H9 (cell line): ENCODE results near the gene DTNB. TPM values are rescaled to one million over a fixed set of nuclear protein-coding genes. Genes with fewer than 3 reads are reported as not detected.

Experiments used
- DNase-seq: peaks from one replicate; pipeline ENCODE4 v3.0.0-alpha.2; 2017
- H2AFZ ChIP-seq: one replicate; pipeline ENCODE4 v1.6.1; 2013; ENCODE audit warnings: mild to moderate bottlenecking, low read length, control low read depth, moderate library complexity
- H2AK5ac ChIP-seq: 2 replicates; pipeline ENCODE4 v1.6.1; 2013; ENCODE audit warnings: low read length, control low read depth, mixed read lengths; ENCODE audit not compliant: insufficient read length
- H2BK120ac ChIP-seq: one replicate; pipeline ENCODE4 v1.6.1; 2013; ENCODE audit warnings: low read depth, mild to moderate bottlenecking, low read length, control low read depth, inconsistent platforms; ENCODE audit not compliant: poor library complexity, severe bottlenecking
- H2BK12ac ChIP-seq: 2 replicates; pipeline ENCODE4 v1.6.1; 2013; ENCODE audit warnings: low read length, control low read depth, mixed read lengths, low read depth; ENCODE audit not compliant: insufficient read length
- H2BK15ac ChIP-seq: 2 replicates; pipeline ENCODE4 v1.6.1; 2013; ENCODE audit warnings: low read depth, low read length, control low read depth
- H2BK20ac ChIP-seq: one replicate; pipeline ENCODE4 v1.6.1; 2013; ENCODE audit warnings: low read depth, mild to moderate bottlenecking, low read length, control low read depth, inconsistent platforms; ENCODE audit not compliant: poor library complexity, severe bottlenecking
- H2BK5ac ChIP-seq: 2 replicates; pipeline ENCODE4 v1.6.1; 2013; ENCODE audit warnings: low read length, control low read depth, mixed read lengths; ENCODE audit not compliant: insufficient read length
- H3K14ac ChIP-seq: 2 replicates; pipeline ENCODE4 v1.6.1; 2013; ENCODE audit warnings: low read length, control low read depth; ENCODE audit not compliant: insufficient read depth
- H3K18ac ChIP-seq: 2 replicates; pipeline ENCODE4 v1.6.1; 2013; ENCODE audit warnings: low read depth, mild to moderate bottlenecking, mixed read lengths, low read length, control low read depth; ENCODE audit not compliant: insufficient read length
- H3K23ac ChIP-seq: 2 replicates; pipeline ENCODE4 v1.6.1; 2013; ENCODE audit warnings: low read length, control low read depth, mixed read lengths, low read depth; ENCODE audit not compliant: insufficient read length
- H3K23me2 ChIP-seq: 2 replicates; pipeline ENCODE4 v1.6.1; 2013; ENCODE audit warnings: low read depth, mild to moderate bottlenecking, mixed read lengths, low read length, control low read depth; ENCODE audit not compliant: insufficient read length, poor library complexity, severe bottlenecking
- H3K27ac ChIP-seq: 2 replicates; pipeline ENCODE4 v1.5.1; 2013; ENCODE audit warnings: low read length, control low read depth, mixed read lengths, low read depth; ENCODE audit not compliant: insufficient read length
- H3K27me3 ChIP-seq: 2 replicates; pipeline ENCODE4 v1.6.1; 2013; ENCODE audit warnings: low read length, control low read depth, inconsistent platforms; ENCODE audit not compliant: insufficient read depth
- H3K4ac ChIP-seq: 2 replicates; pipeline ENCODE4 v1.6.1; 2013; ENCODE audit warnings: low read depth, mild to moderate bottlenecking, control low read depth, inconsistent platforms, low read length, moderate library complexity
- H3K4me1 ChIP-seq: 2 replicates; pipeline ENCODE4 v1.6.1; 2013; ENCODE audit warnings: low read length, control low read depth, inconsistent platforms; ENCODE audit not compliant: insufficient read depth
- H3K4me2 ChIP-seq: 2 replicates; pipeline ENCODE4 v1.6.1; 2013; ENCODE audit warnings: low read length, control low read depth, mixed read lengths; ENCODE audit not compliant: insufficient read length, insufficient read depth
- H3K56ac ChIP-seq: 2 replicates; pipeline ENCODE4 v1.6.1; 2013; ENCODE audit warnings: low read depth, mild to moderate bottlenecking, mixed read lengths, low read length, control low read depth; ENCODE audit not compliant: insufficient read length
- H3K79me1 ChIP-seq: 2 replicates; pipeline ENCODE4 v1.6.1; 2013; ENCODE audit warnings: low read depth, mild to moderate bottlenecking, moderate library complexity, low read length, control low read depth, inconsistent platforms; ENCODE audit not compliant: insufficient read depth, poor library complexity, severe bottlenecking
- H3K79me2 ChIP-seq: 2 replicates; pipeline ENCODE4 v1.6.1; 2013; ENCODE audit warnings: low read length, control low read depth, inconsistent platforms; ENCODE audit not compliant: insufficient read depth
- H3K9ac ChIP-seq: 2 replicates; pipeline ENCODE4 v1.6.1; 2013; ENCODE audit warnings: low read length, control low read depth, mixed read lengths; ENCODE audit not compliant: insufficient read length; ENCODE audit errors: extremely low read depth
- H3K9me3 ChIP-seq: one replicate; pipeline ENCODE4 v1.6.1; 2013; ENCODE audit warnings: low read depth, low read length, inconsistent platforms; ENCODE audit not compliant: control insufficient read depth
- H3T11ph ChIP-seq: one replicate; pipeline ENCODE4 v1.6.1; 2013; ENCODE audit warnings: mild to moderate bottlenecking, low read length, control low read depth, inconsistent platforms
- H4K20me1 ChIP-seq: one replicate; pipeline ENCODE4 v1.6.1; 2013; ENCODE audit not compliant: control insufficient read depth, insufficient read length, insufficient read depth
- H4K5ac ChIP-seq: 2 replicates; pipeline ENCODE4 v1.6.1; 2013; ENCODE audit warnings: low read depth, mild to moderate bottlenecking, mixed read lengths, low read length, control low read depth; ENCODE audit not compliant: insufficient read length
- H4K8ac ChIP-seq: replicated peaks from 2 replicates; pipeline ENCODE4 v1.6.1; 2013; ENCODE audit warnings: low read length, control low read depth, mixed read lengths, low read depth; ENCODE audit not compliant: insufficient read length
- H4K91ac ChIP-seq: 2 replicates; pipeline ENCODE4 v1.6.1; 2013; ENCODE audit warnings: low read depth, mild to moderate bottlenecking, moderate library complexity, mixed read lengths, low read length, control low read depth; ENCODE audit not compliant: insufficient read length
- H3K27ac Mint-ChIP-seq, 3 experiments: 2 replicates in 2 of 3; 3 replicates in 1 of 3; pipeline ENCODE4 v1.8.0; 2020 to 2021; ENCODE audit warnings: mixed read lengths in 3 of 3, mild to moderate bottlenecking in 1 of 3, moderate library complexity in 1 of 3
- H3K27me3 Mint-ChIP-seq: 2 replicates; pipeline ENCODE4 v1.8.0; 2021; ENCODE audit warnings: low read depth, mild to moderate bottlenecking, moderate library complexity, mixed read lengths
- H3K36me3 Mint-ChIP-seq, 3 experiments: 2 replicates in 2 of 3; 3 replicates in 1 of 3; pipeline ENCODE4 v1.8.0; 2020 to 2021; ENCODE audit warnings: low read depth in 3 of 3, mixed read lengths in 3 of 3; ENCODE audit not compliant: insufficient read depth in 1 of 3
- H3K4me1 Mint-ChIP-seq, 2 experiments: 2 replicates each; pipeline ENCODE4 v1.8.0; 2020; ENCODE audit warnings: mixed read lengths in 2 of 2
- H3K4me3 Mint-ChIP-seq, 2 experiments: 2 replicates in 1 of 2; 3 replicates in 1 of 2; pipeline ENCODE4 v1.8.0; 2020 to 2021; ENCODE audit warnings: mild to moderate bottlenecking in 2 of 2, mixed read lengths in 2 of 2, moderate library complexity in 1 of 2
- H3K9me3 Mint-ChIP-seq, 2 experiments: 2 replicates in 1 of 2; 3 replicates in 1 of 2; pipeline ENCODE4 v1.8.0; 2020; ENCODE audit warnings: mild to moderate bottlenecking in 2 of 2, mixed read lengths in 2 of 2, moderate library complexity in 1 of 2
- WGBS: extraction: QIAGEN DNeasy Blood & Tissue Kit; methylation state at CpG from one replicate; pipeline ENCODE4 v1.1.7; 2013; ENCODE audit warnings: missing lambda C conversion rate, low lambda C conversion rate, mixed read lengths; ENCODE audit not compliant: insufficient read length; ENCODE audit errors: extremely low coverage; 5-methylcytosine and 5-hydroxymethylcytosine counted together
- total RNA-seq: library from RNA; stranded (reverse); gene quantifications from 2 replicates; pipeline ENCODE4 v1.2.1, GENCODE V29; 2021
- TF ChIP-seq, protein P1 (sequence below): fragments of 200-600 bp; sonication (generic); conservative IDR thresholded peaks from 3 replicates; pipeline ENCODE4 v1.8.0; 2021; ENCODE audit warnings: antibody characterized with exemption, mild to moderate bottlenecking

DTNB gene
- total RNA-seq, 1 experiment from 2014 or later = 26.7 TPM

DNA sequence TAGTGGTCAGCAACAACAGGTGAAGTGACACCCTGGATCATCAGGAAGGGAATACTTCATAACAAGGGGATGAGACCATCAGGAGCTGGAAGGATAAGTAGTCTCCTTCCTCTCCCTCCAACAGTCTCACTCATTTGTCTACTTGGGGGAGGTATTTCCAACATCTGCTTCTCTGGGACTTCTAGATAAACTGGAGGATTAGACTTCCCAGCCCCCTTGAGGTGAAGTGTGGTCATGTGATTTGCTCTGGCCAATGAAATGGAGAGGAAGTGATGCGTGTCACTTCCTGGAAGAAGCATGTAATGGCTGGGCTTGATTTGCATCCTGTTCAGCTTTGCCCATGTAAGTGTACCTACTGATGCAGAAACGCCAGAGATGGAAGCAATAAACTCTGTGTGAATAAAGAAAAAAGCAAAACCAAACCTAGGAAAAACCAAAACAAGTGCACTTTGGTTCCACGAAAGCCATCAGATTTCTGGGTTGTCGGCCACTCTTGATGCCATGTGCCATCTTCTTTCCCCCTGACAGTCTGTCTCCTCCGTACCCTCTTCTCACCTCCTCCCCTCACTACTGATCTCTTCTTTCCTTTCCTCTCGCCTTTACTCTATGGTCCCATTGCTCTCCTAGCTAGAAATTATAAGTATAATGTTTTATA lies 255.5 kb downstream of the DTNB start:
- Histone ChIP-seq H3T11ph (no peak overlapping the region), H4K8ac (no peak overlapping the region), H2BK15ac (no peak overlapping the region), H2BK12ac (no peak overlapping the region), H3K56ac (no peak overlapping the region), H3K4me1 (no peaks in the 10 kb centered on the region), H3K23ac (no peak overlapping the region), H3K27me3 (no peaks in the 10 kb centered on the region), H3K79me1 (no peaks in the 10 kb centered on the region), H2BK20ac (no peak overlapping the region), H3K9me3 (no peaks in the 10 kb centered on the region), H3K4ac (no peak overlapping the region), H2BK5ac (no peak overlapping the region), H2AFZ (no peak overlapping the region), H4K91ac (no peak overlapping the region), H4K20me1 (no peaks in the 10 kb centered on the region), H4K5ac (no peak overlapping the region), H3K14ac (no peak overlapping the region), H3K4me2 (no peak overlapping the region), H2BK120ac (no peak overlapping the region), H2AK5ac (no peak overlapping the region), H3K23me2 (no peaks in the 10 kb centered on the region), H3K18ac (no peak overlapping the region), H3K9ac (no peak overlapping the region), H3K79me2 (no peaks in the 10 kb centered on the region), H3K27ac (no peak overlapping the region)
- TF ChIP-seq, protein P1, sequence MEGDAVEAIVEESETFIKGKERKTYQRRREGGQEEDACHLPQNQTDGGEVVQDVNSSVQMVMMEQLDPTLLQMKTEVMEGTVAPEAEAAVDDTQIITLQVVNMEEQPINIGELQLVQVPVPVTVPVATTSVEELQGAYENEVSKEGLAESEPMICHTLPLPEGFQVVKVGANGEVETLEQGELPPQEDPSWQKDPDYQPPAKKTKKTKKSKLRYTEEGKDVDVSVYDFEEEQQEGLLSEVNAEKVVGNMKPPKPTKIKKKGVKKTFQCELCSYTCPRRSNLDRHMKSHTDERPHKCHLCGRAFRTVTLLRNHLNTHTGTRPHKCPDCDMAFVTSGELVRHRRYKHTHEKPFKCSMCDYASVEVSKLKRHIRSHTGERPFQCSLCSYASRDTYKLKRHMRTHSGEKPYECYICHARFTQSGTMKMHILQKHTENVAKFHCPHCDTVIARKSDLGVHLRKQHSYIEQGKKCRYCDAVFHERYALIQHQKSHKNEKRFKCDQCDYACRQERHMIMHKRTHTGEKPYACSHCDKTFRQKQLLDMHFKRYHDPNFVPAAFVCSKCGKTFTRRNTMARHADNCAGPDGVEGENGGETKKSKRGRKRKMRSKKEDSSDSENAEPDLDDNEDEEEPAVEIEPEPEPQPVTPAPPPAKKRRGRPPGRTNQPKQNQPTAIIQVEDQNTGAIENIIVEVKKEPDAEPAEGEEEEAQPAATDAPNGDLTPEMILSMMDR = no peak
- no peak overlapping the region; a peak in 1 of 7 replicates for H3K27ac Mint-ChIP-seq
- H3K9me3 Mint-ChIP-seq = no peaks in the 10 kb centered on the region
- peaks cover 11 to 17% (median 16%) of the 10 kb centered on the region in 3 experiments; a peak in 6 of 7 replicates for H3K36me3 Mint-ChIP-seq
- H3K27me3 Mint-ChIP-seq = no peaks in the 10 kb centered on the region
- H3K4me3 Mint-ChIP-seq = no peak overlapping the region
- no CpG with 5 or more reads among the region's 6 CpGs for WGBS
- peaks cover 6 to 11% of the 10 kb centered on the region in 2 experiments; a peak in 3 of 4 replicates for H3K4me1 Mint-ChIP-seq
- no peak for DNase-seq
